GM23338 (cell line): ENCODE measurements around the gene STRA8.

Experiments
- CREB1 ChIP-seq: fragments of 250-450 bp; sonication (Bioruptor Pico); IDR thresholded peaks from 2 replicates; pipeline ENCODE4 v1.5.0; 2020; ENCODE audit warnings: low read depth, mild to moderate bottlenecking, moderate library complexity
- EZH2 ChIP-seq: fragments of 200-600 bp; sonication (generic); IDR thresholded peaks from one replicate; pipeline ENCODE4 v1.8.0; 2017; ENCODE audit warnings: antibody characterized with exemption, mild to moderate bottlenecking, low read depth; ENCODE audit not compliant: unreplicated experiment
- EZH2phosphoT487 ChIP-seq: fragments of 200-600 bp; sonication (generic); IDR thresholded peaks from one replicate; pipeline ENCODE4 v1.8.1; 2018; ENCODE audit warnings: antibody characterized with exemption; ENCODE audit not compliant: unreplicated experiment
- JUNB ChIP-seq: IDR thresholded peaks from one replicate; pipeline ENCODE4 v1.6.1; 2016; ENCODE audit warnings: antibody characterized with exemption; ENCODE audit not compliant: unreplicated experiment
- NANOG ChIP-seq: IDR thresholded peaks from 2 replicates; pipeline ENCODE4 v1.6.1; 2016; ENCODE audit warnings: antibody characterized with exemption, borderline replicate concordance
- POLR2AphosphoS5 ChIP-seq: IDR thresholded peaks from 2 replicates; pipeline ENCODE4 v1.6.1; 2016; ENCODE audit warnings: antibody characterized with exemption, low read depth
- STAT1 ChIP-seq: IDR thresholded peaks from one replicate; pipeline ENCODE4 v1.6.1; 2016; ENCODE audit warnings: antibody characterized with exemption; ENCODE audit not compliant: unreplicated experiment
- ZNF114 ChIP-seq: fragments of 250-450 bp; sonication (Bioruptor Pico); IDR thresholded peaks from 2 replicates; pipeline ENCODE4 v1.5.0; 2020; ENCODE audit warnings: mild to moderate bottlenecking, moderate library complexity
- ZNF331 ChIP-seq: fragments of 250-450 bp; sonication (Bioruptor Pico); IDR thresholded peaks from 2 replicates; pipeline ENCODE4 v1.5.0; 2020; ENCODE audit warnings: low read depth, mild to moderate bottlenecking, moderate library complexity
- TF ChIP-seq, protein P1 (sequence below), 2 experiments: fragments of 200-600 bp in 1 of 2; sonication (generic) in 1 of 2; conservative IDR thresholded peaks; 2 replicates each; pipeline versions ENCODE4 v1.5.1 to v1.6.1; 2016 to 2017; ENCODE audit warnings: antibody characterized with exemption in 2 of 2, low read depth in 2 of 2, mild to moderate bottlenecking in 2 of 2, moderate library complexity in 1 of 2
- TF ChIP-seq, protein P2 (sequence below): IDR thresholded peaks from 2 replicates; pipeline ENCODE4 v1.6.1; 2016; ENCODE audit warnings: antibody characterized with exemption
- TF ChIP-seq, protein P3 (sequence below): IDR thresholded peaks from one replicate; pipeline ENCODE4 v1.6.1; 2018; ENCODE audit warnings: antibody characterized with exemption; ENCODE audit not compliant: unreplicated experiment
- TF ChIP-seq, protein P4 (sequence below): fragments of 250-450 bp; sonication (Bioruptor Pico); IDR thresholded peaks from 2 replicates; pipeline ENCODE4 v1.5.0; 2020; ENCODE audit warnings: mild to moderate bottlenecking, moderate library complexity

DNA sequence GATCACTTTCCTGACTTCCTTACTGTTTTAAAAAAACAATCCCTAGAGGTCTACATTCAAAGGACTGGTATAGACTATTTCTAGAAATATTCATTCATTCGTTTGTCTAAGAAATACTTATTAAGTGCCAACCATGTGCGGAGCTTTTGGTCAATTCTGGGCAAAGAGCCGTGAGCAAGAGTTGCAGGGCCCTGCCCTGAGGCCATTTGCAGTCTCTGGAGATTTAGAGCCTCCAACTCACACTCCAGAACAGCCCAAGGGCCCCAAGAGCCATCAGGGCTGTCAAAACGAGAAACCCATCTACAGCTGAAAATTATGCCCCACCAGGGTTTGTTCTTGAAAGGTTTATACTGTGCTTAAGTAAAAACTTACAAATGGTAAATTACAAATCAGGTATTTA, 38.5 kb upstream of the STRA8 start:
- TF ChIP-seq, protein P1, sequence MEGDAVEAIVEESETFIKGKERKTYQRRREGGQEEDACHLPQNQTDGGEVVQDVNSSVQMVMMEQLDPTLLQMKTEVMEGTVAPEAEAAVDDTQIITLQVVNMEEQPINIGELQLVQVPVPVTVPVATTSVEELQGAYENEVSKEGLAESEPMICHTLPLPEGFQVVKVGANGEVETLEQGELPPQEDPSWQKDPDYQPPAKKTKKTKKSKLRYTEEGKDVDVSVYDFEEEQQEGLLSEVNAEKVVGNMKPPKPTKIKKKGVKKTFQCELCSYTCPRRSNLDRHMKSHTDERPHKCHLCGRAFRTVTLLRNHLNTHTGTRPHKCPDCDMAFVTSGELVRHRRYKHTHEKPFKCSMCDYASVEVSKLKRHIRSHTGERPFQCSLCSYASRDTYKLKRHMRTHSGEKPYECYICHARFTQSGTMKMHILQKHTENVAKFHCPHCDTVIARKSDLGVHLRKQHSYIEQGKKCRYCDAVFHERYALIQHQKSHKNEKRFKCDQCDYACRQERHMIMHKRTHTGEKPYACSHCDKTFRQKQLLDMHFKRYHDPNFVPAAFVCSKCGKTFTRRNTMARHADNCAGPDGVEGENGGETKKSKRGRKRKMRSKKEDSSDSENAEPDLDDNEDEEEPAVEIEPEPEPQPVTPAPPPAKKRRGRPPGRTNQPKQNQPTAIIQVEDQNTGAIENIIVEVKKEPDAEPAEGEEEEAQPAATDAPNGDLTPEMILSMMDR (conservative IDR thresholded peaks at IDR 0.05; ENCODE audit: low read depth in 2 of 2) = no peak
- TF ChIP-seq, protein P2, sequence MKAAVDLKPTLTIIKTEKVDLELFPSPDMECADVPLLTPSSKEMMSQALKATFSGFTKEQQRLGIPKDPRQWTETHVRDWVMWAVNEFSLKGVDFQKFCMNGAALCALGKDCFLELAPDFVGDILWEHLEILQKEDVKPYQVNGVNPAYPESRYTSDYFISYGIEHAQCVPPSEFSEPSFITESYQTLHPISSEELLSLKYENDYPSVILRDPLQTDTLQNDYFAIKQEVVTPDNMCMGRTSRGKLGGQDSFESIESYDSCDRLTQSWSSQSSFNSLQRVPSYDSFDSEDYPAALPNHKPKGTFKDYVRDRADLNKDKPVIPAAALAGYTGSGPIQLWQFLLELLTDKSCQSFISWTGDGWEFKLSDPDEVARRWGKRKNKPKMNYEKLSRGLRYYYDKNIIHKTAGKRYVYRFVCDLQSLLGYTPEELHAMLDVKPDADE = no peak
- TF ChIP-seq POLR2AphosphoS5 = no peak
- TF ChIP-seq EZH2 = no peak
- no peak for TF ChIP-seq EZH2phosphoT487
- TF ChIP-seq, protein P3, sequence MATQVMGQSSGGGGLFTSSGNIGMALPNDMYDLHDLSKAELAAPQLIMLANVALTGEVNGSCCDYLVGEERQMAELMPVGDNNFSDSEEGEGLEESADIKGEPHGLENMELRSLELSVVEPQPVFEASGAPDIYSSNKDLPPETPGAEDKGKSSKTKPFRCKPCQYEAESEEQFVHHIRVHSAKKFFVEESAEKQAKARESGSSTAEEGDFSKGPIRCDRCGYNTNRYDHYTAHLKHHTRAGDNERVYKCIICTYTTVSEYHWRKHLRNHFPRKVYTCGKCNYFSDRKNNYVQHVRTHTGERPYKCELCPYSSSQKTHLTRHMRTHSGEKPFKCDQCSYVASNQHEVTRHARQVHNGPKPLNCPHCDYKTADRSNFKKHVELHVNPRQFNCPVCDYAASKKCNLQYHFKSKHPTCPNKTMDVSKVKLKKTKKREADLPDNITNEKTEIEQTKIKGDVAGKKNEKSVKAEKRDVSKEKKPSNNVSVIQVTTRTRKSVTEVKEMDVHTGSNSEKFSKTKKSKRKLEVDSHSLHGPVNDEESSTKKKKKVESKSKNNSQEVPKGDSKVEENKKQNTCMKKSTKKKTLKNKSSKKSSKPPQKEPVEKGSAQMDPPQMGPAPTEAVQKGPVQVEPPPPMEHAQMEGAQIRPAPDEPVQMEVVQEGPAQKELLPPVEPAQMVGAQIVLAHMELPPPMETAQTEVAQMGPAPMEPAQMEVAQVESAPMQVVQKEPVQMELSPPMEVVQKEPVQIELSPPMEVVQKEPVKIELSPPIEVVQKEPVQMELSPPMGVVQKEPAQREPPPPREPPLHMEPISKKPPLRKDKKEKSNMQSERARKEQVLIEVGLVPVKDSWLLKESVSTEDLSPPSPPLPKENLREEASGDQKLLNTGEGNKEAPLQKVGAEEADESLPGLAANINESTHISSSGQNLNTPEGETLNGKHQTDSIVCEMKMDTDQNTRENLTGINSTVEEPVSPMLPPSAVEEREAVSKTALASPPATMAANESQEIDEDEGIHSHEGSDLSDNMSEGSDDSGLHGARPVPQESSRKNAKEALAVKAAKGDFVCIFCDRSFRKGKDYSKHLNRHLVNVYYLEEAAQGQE = no peak
- no peak for TF ChIP-seq ZNF331 (CRISPR knock-in tag)
- TF ChIP-seq ZNF114 (CRISPR knock-in tag) = no peak
- TF ChIP-seq CREB1 = no peak
- TF ChIP-seq JUNB = no peak
- TF ChIP-seq NANOG = no peak
- TF ChIP-seq STAT1 = no peak
- TF ChIP-seq, protein P4, sequence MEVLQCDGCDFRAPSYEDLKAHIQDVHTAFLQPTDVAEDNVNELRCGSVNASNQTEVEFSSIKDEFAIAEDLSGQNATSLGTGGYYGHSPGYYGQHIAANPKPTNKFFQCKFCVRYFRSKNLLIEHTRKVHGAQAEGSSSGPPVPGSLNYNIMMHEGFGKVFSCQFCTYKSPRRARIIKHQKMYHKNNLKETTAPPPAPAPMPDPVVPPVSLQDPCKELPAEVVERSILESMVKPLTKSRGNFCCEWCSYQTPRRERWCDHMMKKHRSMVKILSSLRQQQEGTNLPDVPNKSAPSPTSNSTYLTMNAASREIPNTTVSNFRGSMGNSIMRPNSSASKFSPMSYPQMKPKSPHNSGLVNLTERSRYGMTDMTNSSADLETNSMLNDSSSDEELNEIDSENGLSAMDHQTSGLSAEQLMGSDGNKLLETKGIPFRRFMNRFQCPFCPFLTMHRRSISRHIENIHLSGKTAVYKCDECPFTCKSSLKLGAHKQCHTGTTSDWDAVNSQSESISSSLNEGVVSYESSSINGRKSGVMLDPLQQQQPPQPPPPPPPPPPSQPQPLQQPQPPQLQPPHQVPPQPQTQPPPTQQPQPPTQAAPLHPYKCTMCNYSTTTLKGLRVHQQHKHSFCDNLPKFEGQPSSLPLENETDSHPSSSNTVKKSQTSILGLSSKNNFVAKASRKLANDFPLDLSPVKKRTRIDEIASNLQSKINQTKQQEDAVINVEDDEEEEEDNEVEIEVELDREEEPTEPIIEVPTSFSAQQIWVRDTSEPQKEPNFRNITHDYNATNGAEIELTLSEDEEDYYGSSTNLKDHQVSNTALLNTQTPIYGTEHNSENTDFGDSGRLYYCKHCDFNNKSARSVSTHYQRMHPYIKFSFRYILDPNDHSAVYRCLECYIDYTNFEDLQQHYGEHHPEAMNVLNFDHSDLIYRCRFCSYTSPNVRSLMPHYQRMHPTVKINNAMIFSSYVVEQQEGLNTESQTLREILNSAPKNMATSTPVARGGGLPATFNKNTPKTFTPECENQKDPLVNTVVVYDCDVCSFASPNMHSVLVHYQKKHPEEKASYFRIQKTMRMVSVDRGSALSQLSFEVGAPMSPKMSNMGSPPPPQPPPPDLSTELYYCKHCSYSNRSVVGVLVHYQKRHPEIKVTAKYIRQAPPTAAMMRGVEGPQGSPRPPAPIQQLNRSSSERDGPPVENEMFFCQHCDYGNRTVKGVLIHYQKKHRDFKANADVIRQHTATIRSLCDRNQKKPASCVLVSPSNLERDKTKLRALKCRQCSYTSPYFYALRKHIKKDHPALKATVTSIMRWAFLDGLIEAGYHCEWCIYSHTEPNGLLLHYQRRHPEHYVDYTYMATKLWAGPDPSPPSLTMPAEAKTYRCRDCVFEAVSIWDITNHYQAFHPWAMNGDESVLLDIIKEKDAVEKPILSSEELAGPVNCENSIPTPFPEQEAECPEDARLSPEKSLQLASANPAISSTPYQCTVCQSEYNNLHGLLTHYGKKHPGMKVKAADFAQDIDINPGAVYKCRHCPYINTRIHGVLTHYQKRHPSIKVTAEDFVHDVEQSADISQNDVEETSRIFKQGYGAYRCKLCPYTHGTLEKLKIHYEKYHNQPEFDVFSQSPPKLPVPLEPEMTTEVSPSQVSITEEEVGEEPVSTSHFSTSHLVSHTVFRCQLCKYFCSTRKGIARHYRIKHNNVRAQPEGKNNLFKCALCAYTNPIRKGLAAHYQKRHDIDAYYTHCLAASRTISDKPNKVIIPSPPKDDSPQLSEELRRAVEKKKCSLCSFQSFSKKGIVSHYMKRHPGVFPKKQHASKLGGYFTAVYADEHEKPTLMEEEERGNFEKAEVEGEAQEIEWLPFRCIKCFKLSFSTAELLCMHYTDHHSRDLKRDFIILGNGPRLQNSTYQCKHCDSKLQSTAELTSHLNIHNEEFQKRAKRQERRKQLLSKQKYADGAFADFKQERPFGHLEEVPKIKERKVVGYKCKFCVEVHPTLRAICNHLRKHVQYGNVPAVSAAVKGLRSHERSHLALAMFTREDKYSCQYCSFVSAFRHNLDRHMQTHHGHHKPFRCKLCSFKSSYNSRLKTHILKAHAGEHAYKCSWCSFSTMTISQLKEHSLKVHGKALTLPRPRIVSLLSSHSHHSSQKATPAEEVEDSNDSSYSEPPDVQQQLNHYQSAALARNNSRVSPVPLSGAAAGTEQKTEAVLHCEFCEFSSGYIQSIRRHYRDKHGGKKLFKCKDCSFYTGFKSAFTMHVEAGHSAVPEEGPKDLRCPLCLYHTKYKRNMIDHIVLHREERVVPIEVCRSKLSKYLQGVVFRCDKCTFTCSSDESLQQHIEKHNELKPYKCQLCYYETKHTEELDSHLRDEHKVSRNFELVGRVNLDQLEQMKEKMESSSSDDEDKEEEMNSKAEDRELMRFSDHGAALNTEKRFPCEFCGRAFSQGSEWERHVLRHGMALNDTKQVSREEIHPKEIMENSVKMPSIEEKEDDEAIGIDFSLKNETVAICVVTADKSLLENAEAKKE (CRISPR knock-in tag) = no peak
